Activated T-helper 1 cell treated with anti-CD3 and anti-CD28 coated beads, Interleukin-2, amount 50 U/mL, for 16 hours (primary cell): ENCODE results near the gene DLG2.
"Not testable (repeated sequence)": the region's sequence is repeated elsewhere in the genome, so short reads cannot be mapped to it uniquely, and the experiment has no call there.

Experiments
- DNase-seq, 2 donors: peaks; one replicate each; pipeline ENCODE4 v3.0.0-alpha.2; 2020; ENCODE audit warnings: low read depth in 1 of 2, low spot score in 1 of 2

The DLG2 gene

DNA sequence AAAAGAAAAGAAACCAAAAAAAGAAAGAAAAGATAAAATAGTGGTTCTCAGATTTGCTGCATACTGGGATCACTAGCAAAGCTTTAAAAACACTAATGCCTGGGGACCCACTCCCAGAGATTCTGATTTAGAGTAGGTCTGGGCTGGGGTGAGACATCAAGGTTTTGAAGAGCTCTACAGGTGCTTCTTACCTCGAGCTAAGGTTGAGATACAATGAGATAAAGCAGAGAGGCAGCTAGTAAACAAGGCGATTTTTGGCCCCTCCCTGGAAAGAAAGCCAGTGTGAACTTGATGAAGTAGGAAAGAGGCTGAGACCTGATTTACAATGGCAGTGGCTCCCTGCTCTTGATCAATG, 2013.4 kb downstream of the DLG2 start:
- no peak for DNase-seq

DNA sequence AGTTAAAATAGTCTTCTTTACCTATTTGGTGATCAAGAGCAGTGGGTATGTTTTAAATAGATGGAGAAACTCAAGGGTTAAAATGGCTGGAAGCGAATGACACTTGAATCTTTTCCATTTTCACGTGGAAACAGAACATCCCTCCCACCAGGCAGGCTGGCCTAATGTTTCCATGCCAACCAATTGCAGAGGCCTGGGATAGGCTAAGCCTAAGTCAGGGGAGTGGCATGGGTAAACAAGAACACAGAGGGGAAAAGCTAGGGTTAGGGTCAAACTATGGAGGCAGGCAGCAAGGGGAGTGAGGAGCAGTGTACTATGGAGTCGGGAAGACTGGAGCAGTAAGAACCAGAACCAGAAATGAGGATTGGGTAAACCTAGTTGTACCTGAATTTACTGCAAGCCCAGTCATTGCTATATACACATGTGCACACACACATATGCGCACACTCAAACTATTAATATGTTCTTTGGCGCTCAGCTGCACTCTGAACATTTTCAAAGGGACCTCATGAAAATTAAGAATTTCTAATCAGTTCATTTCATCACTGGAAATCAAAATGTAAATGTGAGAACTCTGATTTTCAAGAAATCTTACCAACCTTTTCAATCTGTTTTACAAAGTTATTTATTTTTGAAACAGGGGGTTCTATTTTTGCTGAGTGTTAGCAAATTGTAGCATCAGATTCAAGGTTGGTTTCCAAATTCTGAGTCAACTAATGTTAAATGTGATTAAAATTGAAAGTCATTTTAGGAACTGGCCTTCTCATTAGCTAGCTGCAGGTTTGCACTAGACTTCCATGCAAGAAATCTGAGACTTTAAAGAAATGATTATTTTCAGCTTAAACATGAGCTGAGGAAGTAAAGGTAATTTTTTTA, 2014.0 kb downstream of the DLG2 start:
- no peak for DNase-seq

DNA sequence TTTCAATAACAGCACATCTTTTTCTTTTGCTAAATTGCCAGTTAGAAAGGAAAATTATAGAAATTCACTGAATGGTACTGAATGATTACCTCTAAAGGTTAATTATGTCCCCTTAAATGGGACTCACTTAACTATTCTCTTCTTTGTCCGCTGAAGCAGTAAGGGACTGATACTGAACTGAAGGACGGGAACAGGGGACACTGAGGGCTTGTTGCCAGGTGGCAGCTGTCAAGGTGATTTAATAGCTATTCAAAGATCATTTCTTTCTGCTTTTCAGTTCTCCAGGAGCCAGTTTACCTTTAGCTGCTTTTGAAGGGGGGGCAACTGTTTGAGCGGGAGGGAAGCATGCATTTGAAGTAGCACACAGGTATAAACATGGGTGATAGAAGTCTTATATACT, 2015.5 kb downstream of the DLG2 start:
- no peak for DNase-seq

- no peak for DNase-seq
Measured at GRCh38 chr11:83611031-83611430, 2016.1 kb downstream of the DLG2 start.

- DNase-seq: no peak
Measured at GRCh38 chr11:83609191-83609590, 2018.0 kb downstream of the DLG2 start.

DNA sequence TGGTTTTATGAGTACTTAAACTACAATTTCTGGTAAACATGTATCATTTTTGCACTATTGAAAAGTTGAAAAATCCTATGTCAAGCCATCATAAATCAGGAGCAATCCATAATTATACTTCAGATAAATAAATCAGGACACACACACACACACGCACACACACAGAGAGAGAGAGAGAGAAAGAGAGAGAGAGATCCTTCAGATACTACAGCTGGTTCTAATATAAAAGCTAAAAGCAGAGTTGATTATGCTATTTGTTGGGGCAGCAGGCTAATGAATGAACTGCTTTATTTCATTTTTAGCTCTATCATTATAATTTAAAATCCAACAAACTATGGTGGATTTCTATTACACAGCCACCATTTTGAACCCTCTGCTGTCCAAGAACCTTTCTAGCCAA, 2018.6 kb downstream of the DLG2 start:
- no peak for DNase-seq

GRCh38 chr11:83601914-83602527, 2025.1 kb downstream of the DLG2 start:
- no peak for DNase-seq

GRCh38 chr11:83601201-83601913, 2025.8 kb downstream of the DLG2 start:
- no peak for DNase-seq

- no peak for DNase-seq
Measured at GRCh38 chr11:83600661-83601060, 2026.5 kb downstream of the DLG2 start.

DNA sequence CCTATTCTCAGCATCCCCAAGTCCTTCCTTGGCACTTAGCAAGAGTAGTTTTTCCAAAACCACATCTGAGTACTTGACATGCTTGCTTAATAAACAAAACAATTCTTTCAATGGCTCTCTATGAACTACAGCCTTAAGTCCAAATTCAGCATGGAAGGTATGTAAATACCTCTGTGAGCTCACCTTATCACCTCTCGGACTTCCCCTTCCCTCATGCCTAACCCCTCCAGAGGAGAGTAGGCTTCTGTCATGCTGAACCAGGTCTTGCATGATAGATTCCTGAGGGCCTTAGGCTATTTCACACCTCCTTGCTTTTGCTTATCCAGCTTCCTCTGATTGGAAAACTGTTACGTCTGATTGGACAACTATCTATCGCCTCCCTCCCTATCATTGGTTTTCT, 2028.1 kb downstream of the DLG2 start:
- DNase-seq: no peak

GRCh38 chr11:83587797-83588196, 2039.3 kb downstream of the DLG2 start:
- DNase-seq: not testable (repeated sequence)

DNA sequence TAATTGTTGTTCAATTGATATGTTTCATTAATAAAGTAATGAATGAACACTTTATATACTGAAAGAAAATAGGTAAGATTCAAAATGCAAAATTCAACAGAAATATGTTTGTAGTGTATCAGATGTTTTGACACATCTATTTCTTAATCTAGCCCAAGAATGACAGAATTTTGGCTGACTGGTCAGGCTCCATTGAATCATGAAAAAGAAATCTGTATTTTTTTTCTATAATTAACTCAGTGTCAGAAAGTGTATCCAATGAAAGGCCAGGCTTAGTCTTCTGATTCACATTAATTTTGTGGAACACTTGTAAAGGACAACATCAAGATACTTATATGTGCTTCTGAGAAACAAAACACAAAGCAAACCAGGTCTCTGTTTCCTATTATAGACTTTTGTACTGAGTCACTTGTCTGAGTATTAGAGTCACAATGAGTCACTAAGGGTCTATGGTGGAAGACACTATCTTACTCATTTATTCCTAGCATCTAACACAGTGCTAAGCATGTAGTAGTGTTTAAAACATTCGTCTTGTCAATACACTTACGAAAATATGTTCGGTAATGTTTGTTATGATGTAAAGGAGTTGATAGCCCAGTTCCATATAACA, 2043.3 kb downstream of the DLG2 start:
- DNase-seq: no peak

- DNase-seq: no peak
Measured at GRCh38 chr11:83574519-83574918, 2052.6 kb downstream of the DLG2 start.

DNA sequence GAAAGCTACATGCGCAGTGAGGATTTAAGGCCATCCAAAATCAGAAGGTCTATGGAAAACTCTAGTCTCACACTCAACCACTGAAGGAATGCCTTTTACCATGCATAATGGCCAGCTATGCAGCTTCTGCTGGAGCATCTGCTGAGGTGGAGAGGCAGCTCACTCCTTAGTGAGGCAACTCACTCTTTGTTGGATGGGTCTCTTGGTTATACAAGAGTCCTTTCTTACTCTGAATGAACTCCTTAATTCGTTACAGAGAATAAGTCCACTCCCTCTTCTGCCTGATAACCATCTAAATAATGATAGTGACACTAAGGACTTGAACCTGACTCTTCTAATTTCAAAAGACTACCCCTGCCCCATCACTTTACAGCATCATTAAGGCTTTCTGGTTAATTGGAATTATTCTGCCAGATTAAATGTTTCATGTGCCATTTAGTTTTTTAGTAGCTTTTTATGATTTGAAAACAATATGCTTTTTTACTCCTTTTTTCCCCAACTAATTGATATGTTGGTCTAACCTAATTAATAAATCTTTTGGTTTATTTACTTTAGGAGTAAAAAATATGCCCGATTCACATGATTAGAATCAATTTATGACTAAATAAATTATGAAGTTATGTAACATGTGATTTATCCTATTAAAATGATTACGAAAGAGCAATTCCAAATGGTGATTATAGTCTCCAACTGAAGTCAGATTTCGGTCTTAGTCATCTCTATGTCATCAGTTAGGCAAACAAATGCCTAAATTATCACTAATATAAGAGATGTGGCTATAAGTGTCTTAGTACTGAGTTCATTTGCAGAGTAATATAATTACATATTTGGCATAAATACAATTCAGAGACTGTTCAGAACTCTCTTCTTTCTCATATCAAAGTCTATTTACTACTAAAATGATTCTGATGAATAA, 2054.3 kb downstream of the DLG2 start:
- no peak for DNase-seq

DNA sequence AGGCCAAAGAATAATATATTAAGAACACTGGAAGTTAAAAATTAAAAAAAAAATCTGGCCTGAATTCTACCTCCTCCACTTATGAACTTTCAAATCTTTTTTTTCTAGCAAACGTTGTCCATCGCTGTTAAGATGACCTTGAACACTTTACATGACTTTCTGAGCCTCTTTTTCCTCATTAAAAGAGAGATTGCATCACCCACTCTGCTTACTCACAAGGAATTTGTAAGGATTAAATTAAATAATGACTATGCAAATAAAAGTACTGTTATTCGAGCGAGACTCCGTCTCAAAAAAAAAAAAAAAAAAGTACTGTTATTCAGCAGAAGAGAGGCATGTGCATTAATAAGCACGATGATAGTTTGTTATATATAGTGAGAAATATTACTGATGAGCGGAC, 2055.8 kb downstream of the DLG2 start:
- no peak for DNase-seq

DNA sequence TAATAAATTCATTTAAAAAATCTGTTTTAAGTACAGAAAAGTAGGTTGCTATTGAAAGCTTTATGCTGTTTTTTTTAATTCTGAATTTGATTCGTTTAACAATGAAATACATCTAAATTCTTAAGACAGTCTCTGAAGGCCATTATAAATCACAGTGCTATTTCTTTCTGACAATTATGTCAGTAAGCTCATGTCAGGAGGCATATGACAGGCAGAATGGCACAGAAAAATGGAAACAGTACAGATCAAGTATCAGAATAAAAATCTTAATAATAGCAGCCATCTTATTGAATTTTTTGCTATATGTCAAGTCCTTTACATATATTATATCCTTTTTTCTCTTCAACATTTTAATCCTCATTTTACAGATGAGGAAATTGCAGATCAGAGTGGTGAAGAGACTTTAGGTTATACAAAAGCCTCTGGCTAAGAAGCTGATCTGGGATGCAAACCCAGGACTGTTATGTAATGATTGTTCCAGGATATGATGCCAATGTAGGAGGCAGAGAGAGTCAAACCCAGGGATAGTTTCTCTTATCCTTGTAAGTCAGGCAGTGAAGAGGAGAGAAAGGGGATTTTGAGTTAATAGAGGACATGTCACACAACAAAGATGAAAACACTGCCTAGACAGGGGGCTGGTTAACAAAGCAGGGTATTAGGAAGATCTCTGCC, 2057.9 kb downstream of the DLG2 start:
- no peak for DNase-seq

DNA sequence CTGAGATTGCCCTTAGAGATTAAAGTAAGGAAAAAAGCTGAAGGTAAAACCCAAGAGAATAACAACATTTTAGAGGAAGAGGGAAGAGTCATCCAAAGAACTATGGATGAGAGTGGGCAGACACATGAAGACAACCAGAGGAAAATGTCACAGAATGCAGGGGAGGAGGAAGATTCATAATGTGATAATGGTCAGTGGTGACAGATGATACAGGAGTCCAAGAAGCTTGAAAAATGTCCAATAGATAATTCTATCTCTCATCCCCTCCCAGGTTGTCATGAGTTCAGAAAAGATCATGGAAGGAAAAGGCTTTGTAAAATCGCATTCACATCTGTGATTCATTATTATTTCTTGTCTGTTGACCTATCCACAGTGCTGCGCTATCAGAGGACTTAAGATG, 2058.6 kb downstream of the DLG2 start:
- DNase-seq: no peak

- DNase-seq: no peak
Measured at GRCh38 chr11:83566950-83567349, 2060.2 kb downstream of the DLG2 start.

GRCh38 chr11:83564870-83565269, 2062.3 kb downstream of the DLG2 start:
- no peak for DNase-seq

GRCh38 chr11:83558281-83558680, 2068.9 kb downstream of the DLG2 start:
- no peak for DNase-seq
